ENCODE data around the gene ADGRE1. TPM values are rescaled to one million over a fixed set of nuclear protein-coding genes. Genes with fewer than 3 reads are reported as not detected.

The ADGRE1 gene
- polyA plus RNA-seq, 1 donor from 2014 or later = not detected

GRCh38 chr19:6854758-6855157 lies 32.6 kb upstream of the ADGRE1 start:
- Histone ChIP-seq H2AFZ (ENCODE audit: low read depth, low read length) (no peak overlapping the region), H3K27me3 (ENCODE audit: insufficient read depth, low read depth, low read length) (no peaks in the 10 kb centered on the region), H3K4me2 (ENCODE audit: low read length) (no peak overlapping the region), H3K4me3 (ENCODE audit: low read length) (no peak overlapping the region), H4K20me1 (ENCODE audit: insufficient read depth) (no peaks in the 10 kb centered on the region), H3F3A (ENCODE audit: insufficient read depth, low read length, poor library complexity, severe bottlenecking) (no peaks in the 10 kb centered on the region), H3K36me3 (ENCODE audit: insufficient read depth, low read length) (no peaks in the 10 kb centered on the region), H3K9me3 (ENCODE audit: low read length) (no peaks in the 10 kb centered on the region), H3K79me2 (replicated peaks; ENCODE audit: insufficient read depth, low read length) (no peaks in the 10 kb centered on the region), H3K9ac (ENCODE audit: low read length) (no peak overlapping the region), H3K9me2 (ENCODE audit: insufficient read depth, low read length) (no peaks in the 10 kb centered on the region), H3K27ac (ENCODE audit: low read length) (no peak overlapping the region)
- TF ChIP-seq EZH2 (IDR thresholded peaks at IDR 0.05; ENCODE audit: borderline replicate concordance, insufficient read depth, low read length, poor library complexity, severe bottlenecking) (no peak), REST (IDR thresholded peaks at IDR 0.05; ENCODE audit: borderline replicate concordance) (no peak), SMC3 (conservative IDR thresholded peaks at IDR 0.05; ENCODE audit: poor library complexity) (no peak)

GRCh38 chr19:6856749-6857372 lies 30.5 kb upstream of the ADGRE1 start:
- Histone ChIP-seq H3K9me2 (ENCODE audit: insufficient read depth, low read length) (no peaks in the 10 kb centered on the region), H3K79me2 (replicated peaks; ENCODE audit: insufficient read depth, low read length) (no peaks in the 10 kb centered on the region), H2AFZ (ENCODE audit: low read depth, low read length) (no peak overlapping the region), H3K27ac (ENCODE audit: low read length) (no peak overlapping the region), H3K9ac (ENCODE audit: low read length) (no peak overlapping the region), H3K9me3 (ENCODE audit: low read length) (no peaks in the 10 kb centered on the region), H4K20me1 (ENCODE audit: insufficient read depth) (no peaks in the 10 kb centered on the region), H3F3A (ENCODE audit: insufficient read depth, low read length, poor library complexity, severe bottlenecking) (no peaks in the 10 kb centered on the region), H3K4me3 (ENCODE audit: low read length) (no peak overlapping the region), H3K36me3 (ENCODE audit: insufficient read depth, low read length) (no peaks in the 10 kb centered on the region), H3K4me2 (ENCODE audit: low read length) (no peak overlapping the region), H3K27me3 (ENCODE audit: insufficient read depth, low read depth, low read length) (no peaks in the 10 kb centered on the region)
- TF ChIP-seq SMC3 (conservative IDR thresholded peaks at IDR 0.05; ENCODE audit: poor library complexity) (no peak), RAD21 (conservative IDR thresholded peaks at IDR 0.05) (no peak), EZH2 (IDR thresholded peaks at IDR 0.05; ENCODE audit: borderline replicate concordance, insufficient read depth, low read length, poor library complexity, severe bottlenecking) (no peak), POLR2AphosphoS5 (IDR thresholded peaks at IDR 0.05) (no peak), TAF1 (IDR thresholded peaks at IDR 0.05; ENCODE audit: low read depth) (no peak)

- no peak for TF ChIP-seq POLR2AphosphoS5 (IDR thresholded peaks at IDR 0.05)
- no peak for TF ChIP-seq EP300 (conservative IDR thresholded peaks at IDR 0.05; ENCODE audit: poor library complexity, severe bottlenecking)
- no peak for TF ChIP-seq REST (IDR thresholded peaks at IDR 0.05; ENCODE audit: borderline replicate concordance)
- no peak for TF ChIP-seq TAF1 (IDR thresholded peaks at IDR 0.05; ENCODE audit: low read depth)
- no peak for TF ChIP-seq MXI1 (conservative IDR thresholded peaks at IDR 0.05; ENCODE audit: poor library complexity, severe bottlenecking)
- no peak for TF ChIP-seq EZH2 (IDR thresholded peaks at IDR 0.05; ENCODE audit: borderline replicate concordance, insufficient read depth, low read length, poor library complexity, severe bottlenecking)
- TF ChIP-seq CTCF (IDR thresholded peaks at IDR 0.05; ENCODE audit: poor library complexity, severe bottlenecking) = no peak
- TF ChIP-seq SMC3 (conservative IDR thresholded peaks at IDR 0.05; ENCODE audit: poor library complexity) = no peak
- no peak for TF ChIP-seq RAD21 (conservative IDR thresholded peaks at IDR 0.05)
- no peaks in the 10 kb centered on the region for H3K27me3 ChIP-seq (ENCODE audit: insufficient read depth, low read depth, low read length)
- no peaks in the 10 kb centered on the region for H3K9me3 ChIP-seq (ENCODE audit: low read length)
- H3K36me3 ChIP-seq (ENCODE audit: insufficient read depth, low read length) = no peaks in the 10 kb centered on the region
- no peak overlapping the region for H3K4me3 ChIP-seq (ENCODE audit: low read length)
- H3F3A ChIP-seq (ENCODE audit: insufficient read depth, low read length, poor library complexity, severe bottlenecking) = no peaks in the 10 kb centered on the region
- H4K20me1 ChIP-seq (ENCODE audit: insufficient read depth) = no peaks in the 10 kb centered on the region
- no peaks in the 10 kb centered on the region for H3K79me2 ChIP-seq (replicated peaks; ENCODE audit: insufficient read depth, low read length)
- H3K9me2 ChIP-seq (ENCODE audit: insufficient read depth, low read length) = no peaks in the 10 kb centered on the region
- no peak overlapping the region for H3K4me2 ChIP-seq (ENCODE audit: low read length)
- no peak overlapping the region for H3K9ac ChIP-seq (ENCODE audit: low read length)
- H2AFZ ChIP-seq (ENCODE audit: low read depth, low read length) = no peak overlapping the region
- no peak overlapping the region for H3K27ac ChIP-seq (ENCODE audit: low read length)
Measured at GRCh38 chr19:6861683-6862286, 25.6 kb upstream of the ADGRE1 start.
